SIG-M5 treated with dmso at 0.1 percent for 504 hours (cell line): Measurements from ENCODE around the gene SFMBT1.

Source experiments
- DNase-seq: peaks from one replicate; lab custom pipeline; 2025; ENCODE audit not compliant: unreplicated experiment; lab: John Stamatoyannopoulos, UW

The SFMBT1 gene

GRCh38 chr3:52890735-52891134 lies 155.1 kb downstream of the SFMBT1 start:
- no peak for DNase-seq

DNA sequence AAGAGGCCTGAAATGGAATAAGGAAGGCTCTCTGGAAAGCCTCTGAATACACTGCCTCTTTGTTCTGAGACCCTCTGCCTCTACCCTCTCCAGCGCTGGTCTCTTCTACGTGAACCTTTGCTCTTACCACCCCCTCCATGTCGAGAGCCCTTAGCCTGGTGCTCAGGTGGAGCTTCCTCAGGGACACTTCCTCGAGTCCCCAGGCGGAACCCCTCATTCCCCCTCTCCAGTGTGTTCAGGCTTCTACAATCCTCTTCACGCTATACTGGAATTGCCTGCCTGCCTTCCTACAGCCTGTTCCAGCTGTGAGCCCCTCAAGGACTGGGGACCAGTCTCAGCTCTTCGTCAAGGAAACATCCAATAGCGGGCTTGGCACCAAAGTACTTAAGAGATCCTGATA lies 156.0 kb downstream of the SFMBT1 start:
- DNase-seq, result no peak

- DNase-seq, result no peak
Observed at GRCh38 chr3:52887166-52887565, 158.7 kb downstream of the SFMBT1 start.

GRCh38 chr3:52886049-52886730 lies 159.7 kb downstream of the SFMBT1 start:
- DNase-seq, result no peak

DNA sequence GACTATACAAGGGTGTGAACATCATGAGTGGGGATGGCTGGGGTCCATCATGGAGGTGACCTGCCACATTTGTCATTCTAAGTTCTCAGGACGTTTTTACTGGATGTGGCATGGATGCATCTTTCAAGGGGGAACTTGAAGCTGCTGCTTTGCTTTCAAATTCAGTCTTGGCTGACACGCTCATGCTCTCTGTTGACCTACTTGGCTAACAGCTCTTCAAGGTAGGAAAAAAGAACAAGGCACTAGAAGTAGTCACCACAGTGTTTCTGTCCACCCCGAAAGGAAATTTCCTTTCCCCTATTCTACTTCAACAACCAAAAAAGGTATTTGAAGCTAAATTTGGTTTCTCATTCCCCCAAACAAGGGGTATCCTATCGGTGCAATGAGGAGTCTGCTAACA lies 163.5 kb downstream of the SFMBT1 start:
- no peak for DNase-seq

GRCh38 chr3:52881871-52882270 lies 164.0 kb downstream of the SFMBT1 start:
- DNase-seq, result no peak

DNA sequence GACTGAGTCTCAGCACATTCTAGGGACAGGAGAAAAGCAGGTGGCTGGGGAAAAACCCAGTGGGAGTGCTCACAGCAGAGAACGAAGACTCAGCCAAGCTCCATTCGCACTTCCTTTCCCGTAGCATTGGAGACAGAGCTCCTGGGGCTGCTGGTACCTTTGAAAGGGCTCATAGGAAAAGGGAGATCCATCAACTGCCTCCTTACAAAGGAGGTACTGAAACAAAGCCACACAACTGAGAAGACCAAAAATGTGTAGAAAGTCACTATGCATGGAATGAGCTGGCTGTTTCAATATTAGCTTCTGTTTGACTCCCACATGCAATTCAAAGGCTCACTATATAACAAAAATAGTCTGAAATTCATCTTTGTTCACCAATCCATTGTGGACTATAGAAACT lies 165.4 kb downstream of the SFMBT1 start:
- DNase-seq, result no peak

DNA sequence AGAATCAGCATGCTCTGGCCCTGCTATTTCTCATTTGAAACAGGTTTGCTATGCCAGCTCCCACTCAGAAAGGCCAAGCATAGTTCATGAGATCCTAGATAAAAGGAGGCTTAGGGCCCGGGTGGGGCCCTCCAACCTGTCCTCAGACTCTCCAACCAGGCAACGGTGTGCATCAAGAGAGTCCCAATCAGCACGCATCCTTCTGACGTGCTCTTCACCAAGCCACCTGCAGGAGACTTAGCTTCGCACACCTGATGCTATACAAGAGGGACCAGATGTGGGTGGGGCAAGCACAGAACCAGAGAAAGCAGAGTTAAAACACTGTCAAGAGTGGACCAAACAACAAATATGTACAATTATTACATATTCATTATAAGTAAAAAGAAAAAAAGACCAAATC lies 165.8 kb downstream of the SFMBT1 start:
- DNase-seq, result no peak

GRCh38 chr3:52879581-52879980 lies 166.3 kb downstream of the SFMBT1 start:
- no peak for DNase-seq

DNA sequence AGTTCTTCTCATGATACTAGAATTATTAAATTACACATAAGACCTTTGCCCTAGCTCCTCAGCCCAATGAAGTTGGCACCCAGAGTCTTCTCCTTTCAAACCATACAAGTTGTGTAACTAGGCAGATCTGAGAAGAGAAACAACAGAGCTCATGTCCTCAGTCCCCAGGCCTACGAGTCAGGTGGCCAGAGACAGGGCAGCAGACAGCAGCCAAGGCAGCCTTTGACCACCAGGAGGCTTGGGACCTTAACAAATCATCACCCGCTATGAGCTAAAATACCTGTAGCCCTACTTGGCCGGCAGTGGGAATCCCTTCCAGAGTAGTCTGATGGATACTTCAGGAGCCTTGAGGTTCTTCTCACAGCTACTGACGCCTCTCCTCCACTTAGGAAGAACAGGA lies 166.8 kb downstream of the SFMBT1 start:
- no peak for DNase-seq

- no peak for DNase-seq
Observed at GRCh38 chr3:52877085-52877484, 168.8 kb downstream of the SFMBT1 start.

DNA sequence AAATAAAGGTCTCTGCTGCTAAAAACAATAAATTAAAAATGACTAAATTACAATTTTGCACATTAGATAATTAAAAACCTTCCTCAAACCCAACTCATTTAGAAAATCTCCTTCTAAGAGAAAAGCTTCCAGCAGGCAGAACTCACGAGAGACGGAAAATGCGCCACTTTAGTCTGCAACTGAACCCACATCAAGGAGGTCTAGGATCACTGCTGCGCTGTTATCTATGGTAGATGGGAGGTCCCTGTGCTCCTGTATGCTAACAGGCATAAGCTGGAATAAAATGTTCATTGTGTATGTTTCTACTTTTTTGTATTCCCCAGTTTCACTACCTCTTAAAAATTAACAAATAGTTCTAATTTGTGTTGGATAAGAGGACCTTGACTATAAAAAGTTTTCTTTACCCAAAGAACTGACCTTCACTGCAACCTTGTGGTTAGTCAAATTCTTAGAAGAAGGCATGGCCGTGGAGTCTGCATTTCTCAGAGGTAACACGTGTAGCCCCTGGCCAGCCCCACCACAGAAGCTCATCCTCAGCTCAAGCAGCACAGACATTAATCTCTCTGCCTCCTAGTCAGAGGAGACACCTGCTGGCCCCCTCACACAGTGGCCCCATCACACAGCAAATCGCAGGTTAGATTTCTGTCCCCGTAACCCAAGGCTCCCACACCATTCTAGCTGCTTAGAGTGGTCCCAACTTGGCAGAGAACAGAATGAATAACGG lies 170.8 kb downstream of the SFMBT1 start:
- DNase-seq, result no peak

DNA sequence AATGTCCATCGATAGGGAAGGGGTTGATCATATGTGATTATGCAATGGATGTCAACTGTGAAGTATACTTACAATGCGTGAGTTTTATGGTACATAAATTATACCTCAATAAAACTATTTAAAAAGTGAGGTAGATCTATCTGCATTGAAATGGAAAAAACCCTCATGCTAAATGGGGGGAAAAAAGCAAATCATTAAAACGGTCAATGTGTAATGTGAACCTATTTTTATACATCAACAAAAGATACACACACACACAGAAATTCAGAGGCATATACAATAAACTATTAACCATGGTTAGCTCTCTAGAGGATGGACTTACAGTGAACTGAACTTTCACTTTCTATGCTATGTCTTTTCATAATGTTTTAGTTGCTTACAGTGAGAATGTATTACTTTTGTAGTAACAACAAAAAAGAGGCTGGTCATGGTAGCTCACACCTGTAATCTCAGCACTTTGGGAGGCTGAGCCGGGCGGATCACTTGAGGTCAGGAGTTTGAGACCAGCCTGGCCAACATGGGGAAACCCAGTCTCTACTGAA lies 171.6 kb downstream of the SFMBT1 start:
- DNase-seq, result no peak

GRCh38 chr3:52873433-52874159 lies 172.3 kb downstream of the SFMBT1 start:
- DNase-seq, result no peak

DNA sequence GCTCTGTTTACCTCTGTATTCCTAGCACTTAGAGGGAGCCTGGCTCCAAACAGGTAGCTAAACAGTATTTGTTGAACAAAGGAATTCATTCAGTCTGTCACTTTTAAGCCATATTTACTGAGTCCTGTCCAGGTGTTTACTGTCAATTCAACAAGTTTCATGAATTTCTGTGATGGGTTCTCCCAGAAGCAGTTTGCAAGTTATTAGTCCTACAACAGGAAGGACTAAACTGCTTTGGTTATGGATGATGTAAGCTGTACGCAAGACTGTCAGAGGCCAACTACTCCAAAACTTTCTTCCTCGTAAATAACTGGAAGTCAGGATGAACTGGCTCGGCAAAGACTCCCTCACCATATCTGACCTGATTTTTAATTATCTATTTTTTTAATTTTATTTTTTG lies 173.6 kb downstream of the SFMBT1 start:
- DNase-seq, result no peak

DNA sequence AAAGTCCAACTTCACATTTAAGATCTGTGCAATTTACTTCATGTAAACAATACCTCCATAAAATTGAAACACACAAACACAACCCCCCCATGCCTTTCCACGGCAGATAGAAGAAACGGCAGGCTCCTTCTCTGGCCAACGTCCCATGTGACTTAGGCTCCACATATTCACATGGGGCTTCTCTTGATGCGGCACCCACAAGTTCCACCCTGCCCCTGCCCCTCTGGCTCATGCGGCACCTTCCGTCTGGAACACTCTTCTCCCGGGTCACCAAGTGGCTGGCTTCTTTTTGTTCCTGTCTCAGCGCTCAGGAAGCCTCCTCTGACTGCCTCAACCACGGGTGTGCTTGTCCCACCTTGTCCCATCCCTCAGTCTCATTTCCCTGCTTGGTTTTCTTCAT lies 174.1 kb downstream of the SFMBT1 start:
- DNase-seq, result no peak

GRCh38 chr3:52870471-52870870 lies 175.4 kb downstream of the SFMBT1 start:
- DNase-seq, result no peak

- no peak for DNase-seq
Observed at GRCh38 chr3:52866427-52866826, 179.4 kb downstream of the SFMBT1 start.

GRCh38 chr3:52865994-52866393 lies 179.9 kb downstream of the SFMBT1 start:
- no peak for DNase-seq

DNA sequence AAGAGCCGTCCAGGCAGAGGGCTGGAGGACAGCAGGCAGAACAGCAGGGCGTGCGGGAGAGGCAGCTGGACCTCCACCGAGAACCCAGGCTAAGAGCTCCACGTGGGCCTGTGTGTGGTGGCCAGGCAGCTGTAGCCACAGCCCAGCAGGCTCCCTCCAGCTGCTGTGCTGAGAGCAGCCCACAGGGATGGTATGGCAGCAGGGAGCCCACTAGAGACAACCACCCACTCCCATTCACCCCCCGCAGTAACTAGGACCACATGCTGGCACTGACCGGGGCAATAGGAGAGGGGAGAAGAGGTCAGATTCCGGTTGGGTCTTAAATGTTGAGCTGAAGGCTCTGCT lies 185.5 kb downstream of the SFMBT1 start:
- no peak for DNase-seq

GRCh38 chr3:52859686-52860423 lies 186.0 kb downstream of the SFMBT1 start:
- DNase-seq, result no peak
